ENCODE measurements around the gene NXPE3. TPM values are rescaled to one million over a fixed set of nuclear protein-coding genes. Genes with fewer than 3 reads are reported as not detected.

Gene NXPE3
- total RNA-seq, 1 experiment from 2014 or later, result 12.8 TPM

GRCh38 chr3:101803173-101803782 lies 24.3 kb downstream of the NXPE3 start:
- POLR2A ChIA-PET (ENCODE audit: unreplicated experiment), result no interaction called here
- CTCF ChIA-PET, result interaction anchor here (0.5 to 2.9 kb wide), 4 partner anchors 32 to 733 kb away, joined by 3 to 17 read pairs (median 3); no protein-coding TSS in a partner anchor
- Histone ChIP-seq H2AFZ (no peak overlapping the region), H3K27me3 (ENCODE audit: insufficient read depth, low read depth) (no peaks in the 10 kb centered on the region), H3K4me2 (no peak overlapping the region), H3K27ac (no peak overlapping the region), H4K20me1 (ENCODE audit: insufficient read depth) (no peaks in the 10 kb centered on the region), H3K4me3 (no peak overlapping the region), H3K4me1 (replicated peaks; ENCODE audit: insufficient read depth) (no peaks in the 10 kb centered on the region), H3K9me2 (ENCODE audit: insufficient read depth) (no peaks in the 10 kb centered on the region), H3K9me3 (ENCODE audit: insufficient read depth, low read depth) (no peaks in the 10 kb centered on the region), H3K79me2 (ENCODE audit: low read depth) (no peaks in the 10 kb centered on the region), H3F3A (ENCODE audit: insufficient read depth, low read depth) (no peaks in the 10 kb centered on the region), H3K36me3 (ENCODE audit: low read depth) (no peaks in the 10 kb centered on the region)
- intact Hi-C loops (cut with micrococcal nuclease; ENCODE audit: unreplicated experiment), result loop anchor here (5.0 kb wide), 1 partner anchor 106 kb away; no protein-coding TSS in a partner anchor
- no TSS peak for BruUV-seq (replicated peaks)
- TF ChIP-seq EZH2 (IDR thresholded peaks at IDR 0.05; ENCODE audit: low read depth) (no peak), CTCF (conservative IDR thresholded peaks at IDR 0.05) (peak; percentile 99)
- peak; percentile 24 to 68 for DNase-seq

GRCh38 chr3:101803939-101804338 lies 24.9 kb downstream of the NXPE3 start:
- Histone ChIP-seq H3K27ac (no peak overlapping the region), H3K4me2 (no peak overlapping the region), H3K4me3 (no peak overlapping the region), H3K9me2 (ENCODE audit: insufficient read depth) (no peaks in the 10 kb centered on the region), H3K4me1 (replicated peaks; ENCODE audit: insufficient read depth) (no peaks in the 10 kb centered on the region), H3K27me3 (ENCODE audit: insufficient read depth, low read depth) (no peaks in the 10 kb centered on the region), H4K20me1 (ENCODE audit: insufficient read depth) (no peaks in the 10 kb centered on the region), H3F3A (ENCODE audit: insufficient read depth, low read depth) (no peaks in the 10 kb centered on the region), H3K9me3 (ENCODE audit: insufficient read depth, low read depth) (no peaks in the 10 kb centered on the region), H2AFZ (no peak overlapping the region), H3K79me2 (ENCODE audit: low read depth) (no peaks in the 10 kb centered on the region), H3K36me3 (ENCODE audit: low read depth) (no peaks in the 10 kb centered on the region)
- intact Hi-C loops (cut with micrococcal nuclease; ENCODE audit: unreplicated experiment), result loop anchor here (5.0 kb wide), 1 partner anchor 107 kb away; no protein-coding TSS in a partner anchor
- ChIA-PET CTCF (interaction anchor here (2.9 kb wide), 1 partner anchor 421 kb away, joined by 17 read pairs; no protein-coding TSS in a partner anchor), POLR2A (ENCODE audit: unreplicated experiment) (interaction anchor here (0.7 kb wide), 1 partner anchor 80 kb away, joined by 6 read pairs; the partner anchor contains the start of gene CEP97)
- BruUV-seq (replicated peaks), result no TSS peak
- TF ChIP-seq CTCF (conservative IDR thresholded peaks at IDR 0.05) (no peak), EZH2 (IDR thresholded peaks at IDR 0.05; ENCODE audit: low read depth) (no peak)
- DNase-seq, result no peak

- Histone ChIP-seq H3K9me3 (ENCODE audit: insufficient read depth, low read depth) (no peaks in the 10 kb centered on the region), H3K4me3 (no peak overlapping the region), H3K79me2 (ENCODE audit: low read depth) (no peaks in the 10 kb centered on the region), H3K9me2 (ENCODE audit: insufficient read depth) (no peaks in the 10 kb centered on the region), H3K27me3 (ENCODE audit: insufficient read depth, low read depth) (no peaks in the 10 kb centered on the region), H2AFZ (no peak overlapping the region), H3K27ac (no peak overlapping the region), H3K4me2 (no peak overlapping the region), H3K4me1 (replicated peaks; ENCODE audit: insufficient read depth) (peaks cover 10% of the 10 kb centered on the region), H4K20me1 (ENCODE audit: insufficient read depth) (no peaks in the 10 kb centered on the region), H3F3A (ENCODE audit: insufficient read depth, low read depth) (no peaks in the 10 kb centered on the region), H3K36me3 (ENCODE audit: low read depth) (no peaks in the 10 kb centered on the region)
- BruUV-seq (replicated peaks), result no TSS peak
- CTCF ChIA-PET, result interaction anchor here (2.5 kb wide), 1 partner anchor 419 kb away, joined by 7 read pairs; no protein-coding TSS in a partner anchor
- DNase-seq, result no peak
- POLR2A ChIA-PET (ENCODE audit: unreplicated experiment), result interaction anchor here (0.6 kb wide), 1 partner anchor 670 kb away, joined by 4 read pairs; no protein-coding TSS in a partner anchor
- TF ChIP-seq EZH2 (IDR thresholded peaks at IDR 0.05; ENCODE audit: low read depth) (no peak), CTCF (conservative IDR thresholded peaks at IDR 0.05) (no peak)
- intact Hi-C loops (cut with micrococcal nuclease; ENCODE audit: unreplicated experiment), result no loop called here
Observed at GRCh38 chr3:101806491-101806890, 27.5 kb downstream of the NXPE3 start.
